ENCODE results near the gene SCN3A. TPM values are rescaled to one million over a fixed set of nuclear protein-coding genes. Genes with fewer than 3 reads are reported as not detected.
A peak's percentile ranks its signal among the peaks of the same experiment; 100 is the strongest.

SCN3A gene
- total RNA-seq, 1 donor from 2014 or later = 1.4 TPM

- no peaks in the 10 kb centered on the region for H3K79me2 ChIP-seq (ENCODE audit: insufficient read depth, low read length)
- no peaks in the 10 kb centered on the region for H3K36me3 ChIP-seq (ENCODE audit: insufficient read depth, low read length)
- H2AFZ ChIP-seq (ENCODE audit: low read depth, low read length) = no peak overlapping the region
- TF ChIP-seq, protein P1, sequence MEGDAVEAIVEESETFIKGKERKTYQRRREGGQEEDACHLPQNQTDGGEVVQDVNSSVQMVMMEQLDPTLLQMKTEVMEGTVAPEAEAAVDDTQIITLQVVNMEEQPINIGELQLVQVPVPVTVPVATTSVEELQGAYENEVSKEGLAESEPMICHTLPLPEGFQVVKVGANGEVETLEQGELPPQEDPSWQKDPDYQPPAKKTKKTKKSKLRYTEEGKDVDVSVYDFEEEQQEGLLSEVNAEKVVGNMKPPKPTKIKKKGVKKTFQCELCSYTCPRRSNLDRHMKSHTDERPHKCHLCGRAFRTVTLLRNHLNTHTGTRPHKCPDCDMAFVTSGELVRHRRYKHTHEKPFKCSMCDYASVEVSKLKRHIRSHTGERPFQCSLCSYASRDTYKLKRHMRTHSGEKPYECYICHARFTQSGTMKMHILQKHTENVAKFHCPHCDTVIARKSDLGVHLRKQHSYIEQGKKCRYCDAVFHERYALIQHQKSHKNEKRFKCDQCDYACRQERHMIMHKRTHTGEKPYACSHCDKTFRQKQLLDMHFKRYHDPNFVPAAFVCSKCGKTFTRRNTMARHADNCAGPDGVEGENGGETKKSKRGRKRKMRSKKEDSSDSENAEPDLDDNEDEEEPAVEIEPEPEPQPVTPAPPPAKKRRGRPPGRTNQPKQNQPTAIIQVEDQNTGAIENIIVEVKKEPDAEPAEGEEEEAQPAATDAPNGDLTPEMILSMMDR (IDR thresholded peaks at IDR 0.05; ENCODE audit: insufficient read depth, low read depth, low read length) = no peak
- no peak for TF ChIP-seq EZH2 (IDR thresholded peaks at IDR 0.05; ENCODE audit: insufficient read depth, low read length)
- H3K9ac ChIP-seq (ENCODE audit: low read length) = no peak overlapping the region
- H4K20me1 ChIP-seq (ENCODE audit: insufficient read depth, low read length) = no peaks in the 10 kb centered on the region
- H3K27me3 Mint-ChIP-seq (ENCODE audit: low read depth, unreplicated experiment) = no peaks in the 10 kb centered on the region
- no peak for FAIRE-seq
- no peaks in the 10 kb centered on the region for H3K9me3 ChIP-seq (ENCODE audit: insufficient read depth, low read depth, low read length)
- no peak overlapping the region for H3K27ac ChIP-seq (ENCODE audit: low read depth, low read length)
- H3K9me3 Mint-ChIP-seq (ENCODE audit: unreplicated experiment) = no peaks in the 10 kb centered on the region
- H3K4me1 ChIP-seq (ENCODE audit: insufficient read depth, low read length) = peaks cover 12% of the 10 kb centered on the region
- no peak overlapping the region for H3K4me3 Mint-ChIP-seq (ENCODE audit: unreplicated experiment)
- no peaks in the 10 kb centered on the region for H3K27me3 ChIP-seq (ENCODE audit: insufficient read depth, low read length)
- H3K4me3 ChIP-seq (ENCODE audit: insufficient read depth, low read depth, low read length) = no peak overlapping the region
- DNase-seq (ENCODE audit: low read depth) = no peak
- no peak overlapping the region for H3K27ac Mint-ChIP-seq (ENCODE audit: unreplicated experiment)
- H3K4me2 ChIP-seq (ENCODE audit: low read length) = no peak overlapping the region
- peaks cover 30% of the 10 kb centered on the region for H3K4me1 Mint-ChIP-seq (ENCODE audit: low read depth, unreplicated experiment)
- H3K36me3 Mint-ChIP-seq (ENCODE audit: low read depth, unreplicated experiment) = no peaks in the 10 kb centered on the region
These were observed 88.6 kb downstream of the SCN3A start for GRCh38 chr2:165115258-165115657.

DNA sequence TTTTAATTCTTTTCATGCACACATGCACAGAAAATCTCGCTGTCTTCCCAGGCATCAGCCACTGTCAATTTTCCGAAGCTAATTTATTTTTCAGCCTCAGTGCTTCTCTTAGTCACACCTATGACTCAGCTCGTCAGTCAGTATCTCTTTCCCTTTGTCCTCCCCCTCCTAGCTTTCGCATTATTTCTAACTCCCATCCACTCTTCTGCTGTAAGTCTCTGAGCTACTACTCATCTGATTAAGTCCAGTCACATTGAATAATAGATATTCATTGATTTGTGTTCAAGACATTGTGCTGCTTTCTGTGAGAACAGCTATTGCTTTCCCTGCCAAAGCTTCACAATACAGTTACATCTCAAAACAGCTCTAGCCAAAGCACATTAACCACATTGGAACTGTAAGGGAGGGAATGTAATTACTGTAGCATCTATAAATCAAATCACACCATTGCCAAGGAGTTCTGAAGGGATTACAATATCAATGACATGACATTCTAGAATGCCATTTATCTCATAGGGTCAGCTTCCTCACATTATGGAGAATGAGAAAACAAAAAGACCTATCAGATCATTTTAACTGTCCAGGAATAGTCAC, 89.4 kb downstream of the SCN3A start:
- Histone ChIP-seq H3K27ac (ENCODE audit: low read depth, low read length) (peak overlapping the region; percentile 9), H3K79me2 (ENCODE audit: insufficient read depth, low read length) (no peaks in the 10 kb centered on the region), H3K36me3 (ENCODE audit: insufficient read depth, low read length) (no peaks in the 10 kb centered on the region), H2AFZ (ENCODE audit: low read depth, low read length) (no peak overlapping the region), H3K4me2 (ENCODE audit: low read length) (peak overlapping the region; percentile 72), H3K27me3 (ENCODE audit: insufficient read depth, low read length) (no peaks in the 10 kb centered on the region), H3K4me3 (ENCODE audit: insufficient read depth, low read depth, low read length) (peak overlapping the region; percentile 48), H3K9ac (ENCODE audit: low read length) (no peak overlapping the region), H3K4me1 (ENCODE audit: insufficient read depth, low read length) (peaks cover 12% of the 10 kb centered on the region), H3K9me3 (ENCODE audit: insufficient read depth, low read depth, low read length) (no peaks in the 10 kb centered on the region), H4K20me1 (ENCODE audit: insufficient read depth, low read length) (no peaks in the 10 kb centered on the region)
- Mint-ChIP-seq H3K9me3 (ENCODE audit: unreplicated experiment) (no peaks in the 10 kb centered on the region), H3K27ac (ENCODE audit: unreplicated experiment) (peak overlapping the region; percentile 81), H3K27me3 (ENCODE audit: low read depth, unreplicated experiment) (no peaks in the 10 kb centered on the region), H3K36me3 (ENCODE audit: low read depth, unreplicated experiment) (no peaks in the 10 kb centered on the region), H3K4me1 (ENCODE audit: low read depth, unreplicated experiment) (peaks cover 30% of the 10 kb centered on the region), H3K4me3 (ENCODE audit: unreplicated experiment) (no peak overlapping the region)
- FAIRE-seq = peak; percentile 74
- TF ChIP-seq, protein P1 (IDR thresholded peaks at IDR 0.05; ENCODE audit: insufficient read depth, low read depth, low read length) = no peak
- TF ChIP-seq EZH2 (IDR thresholded peaks at IDR 0.05; ENCODE audit: insufficient read depth, low read length) = no peak
- DNase-seq (ENCODE audit: low read depth) = peak; percentile 79

DNA sequence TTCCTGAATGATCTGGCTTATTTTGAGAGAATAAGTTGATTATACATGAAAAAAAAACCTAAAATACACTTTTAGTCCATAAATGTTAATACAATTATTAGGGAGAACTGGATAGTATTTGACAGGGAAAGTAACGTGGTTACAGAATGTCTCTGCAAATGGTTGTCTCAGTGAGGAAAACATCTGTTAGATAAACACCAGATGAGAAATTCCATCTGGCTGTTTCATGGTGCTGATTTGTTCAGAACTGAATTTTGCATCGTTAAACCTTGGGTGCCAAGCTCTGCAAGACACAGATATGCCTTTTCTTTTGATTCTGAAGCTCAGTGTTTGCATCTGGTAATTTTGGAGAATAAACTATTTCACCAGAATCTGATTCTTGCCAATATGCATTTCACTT, 90.4 kb downstream of the SCN3A start:
- Mint-ChIP-seq H3K27me3 (ENCODE audit: low read depth, unreplicated experiment) (no peaks in the 10 kb centered on the region), H3K4me1 (ENCODE audit: low read depth, unreplicated experiment) (peaks cover 30% of the 10 kb centered on the region), H3K36me3 (ENCODE audit: low read depth, unreplicated experiment) (no peaks in the 10 kb centered on the region), H3K27ac (ENCODE audit: unreplicated experiment) (peak overlapping the region; percentile 91), H3K4me3 (ENCODE audit: unreplicated experiment) (no peak overlapping the region), H3K9me3 (ENCODE audit: unreplicated experiment) (no peaks in the 10 kb centered on the region)
- DNase-seq (ENCODE audit: low read depth) = peak; percentile 40
- no peak for FAIRE-seq
- H4K20me1 ChIP-seq (ENCODE audit: insufficient read depth, low read length) = no peaks in the 10 kb centered on the region
- H3K4me1 ChIP-seq (ENCODE audit: insufficient read depth, low read length) = peaks cover 12% of the 10 kb centered on the region
- no peaks in the 10 kb centered on the region for H3K9me3 ChIP-seq (ENCODE audit: insufficient read depth, low read depth, low read length)
- H3K4me2 ChIP-seq (ENCODE audit: low read length) = peak overlapping the region; percentile 72
- no peak for TF ChIP-seq EZH2 (IDR thresholded peaks at IDR 0.05; ENCODE audit: insufficient read depth, low read length)
- TF ChIP-seq, protein P1 (IDR thresholded peaks at IDR 0.05; ENCODE audit: insufficient read depth, low read depth, low read length) = no peak
- no peaks in the 10 kb centered on the region for H3K27me3 ChIP-seq (ENCODE audit: insufficient read depth, low read length)
- no peak overlapping the region for H3K4me3 ChIP-seq (ENCODE audit: insufficient read depth, low read depth, low read length)
- no peak overlapping the region for H3K9ac ChIP-seq (ENCODE audit: low read length)
- H3K36me3 ChIP-seq (ENCODE audit: insufficient read depth, low read length) = no peaks in the 10 kb centered on the region
- H3K79me2 ChIP-seq (ENCODE audit: insufficient read depth, low read length) = no peaks in the 10 kb centered on the region
- no peak overlapping the region for H2AFZ ChIP-seq (ENCODE audit: low read depth, low read length)
- no peak overlapping the region for H3K27ac ChIP-seq (ENCODE audit: low read depth, low read length)
